ENCODE measurements around the gene GATM. TPM values are rescaled to one million over a fixed set of nuclear protein-coding genes. Genes with fewer than 3 reads are reported as not detected.

GATM gene
- total RNA-seq, 4 donors from 2014 or later = 334 to 564 (median 451) TPM

- H3K27ac ChIP-seq = peak overlapping the region in 1 of 4 donors; percentile 29
- no peaks in the 10 kb centered on the region for H3K9me3 ChIP-seq
- 75 to 76% methylated on average over 4 of the region's 4 CpGs for WGBS, 2 donors
- H3K27me3 ChIP-seq = no peaks in the 10 kb centered on the region
- peaks cover 0 to 25% (median 5%) of the 10 kb centered on the region in 4 donors for H3K4me1 ChIP-seq
- H3K36me3 ChIP-seq = no peaks in the 10 kb centered on the region
- TF ChIP-seq EP300 (IDR thresholded peaks at IDR 0.05) (no peak), CTCF (IDR thresholded peaks at IDR 0.05) (no peak), POLR2A (IDR thresholded peaks at IDR 0.05) (no peak)
- DNase-seq (ENCODE audit: low spot score in 2 of 2) = no peak
- no peak overlapping the region for H3K4me3 ChIP-seq
Observed at GRCh38 chr15:45395943-45396342, 17.6 kb upstream of the GATM start.

GRCh38 chr15:45394681-45395080 lies 16.3 kb upstream of the GATM start:
- no peaks in the 10 kb centered on the region for H3K27me3 ChIP-seq

GRCh38 chr15:45393851-45394250 lies 15.5 kb upstream of the GATM start:
- Histone ChIP-seq H3K4me1 (peaks cover 0 to 28% (median 14%) of the 10 kb centered on the region in 4 donors), H3K27ac (peak overlapping the region in 2 of 4 donors; percentile 32 to 61), H3K9me3 (no peaks in the 10 kb centered on the region), H3K27me3 (no peaks in the 10 kb centered on the region), H3K4me3 (no peak overlapping the region), H3K36me3 (no peaks in the 10 kb centered on the region)
- WGBS, 2 donors = 76 to 82% methylated on average over 3 of the region's 3 CpGs
- TF ChIP-seq EP300 (IDR thresholded peaks at IDR 0.05) (no peak), CTCF (IDR thresholded peaks at IDR 0.05) (no peak), POLR2A (IDR thresholded peaks at IDR 0.05) (no peak)
- no peak for DNase-seq (ENCODE audit: low spot score in 2 of 2)

More at GRCh38 chr15:45394681-45395080, 16.3 kb upstream of the GATM start:
- H3K9me3 ChIP-seq = no peaks in the 10 kb centered on the region
- 36 to 56% methylated on average over 2 of the region's 2 CpGs for WGBS, 2 donors
- no peaks in the 10 kb centered on the region for H3K36me3 ChIP-seq
- DNase-seq (ENCODE audit: low spot score in 2 of 2) = no peak
- no peak for TF ChIP-seq POLR2A (IDR thresholded peaks at IDR 0.05)
- TF ChIP-seq CTCF (IDR thresholded peaks at IDR 0.05) = no peak
- TF ChIP-seq EP300 (IDR thresholded peaks at IDR 0.05) = no peak
- no peak overlapping the region for H3K4me3 ChIP-seq
- H3K4me1 ChIP-seq = peaks cover 0 to 27% (median 8%) of the 10 kb centered on the region in 4 donors
- H3K27ac ChIP-seq = peak overlapping the region in 3 of 4 donors; percentile 32 to 61 (median 44)

GRCh38 chr15:45392584-45392855 lies 14.2 kb upstream of the GATM start:
- H3K36me3 ChIP-seq = no peaks in the 10 kb centered on the region
- H3K4me1 ChIP-seq = peaks cover 0 to 31% (median 15%) of the 10 kb centered on the region in 4 donors
- TF ChIP-seq EP300 (IDR thresholded peaks at IDR 0.05) = no peak
- TF ChIP-seq CTCF (IDR thresholded peaks at IDR 0.05) = no peak
- no peak for TF ChIP-seq POLR2A (IDR thresholded peaks at IDR 0.05)
- peak overlapping the region in 2 of 4 donors; percentile 58 to 70 for H3K27ac ChIP-seq
- H3K27me3 ChIP-seq = no peaks in the 10 kb centered on the region
- H3K9me3 ChIP-seq = no peaks in the 10 kb centered on the region
- no peak overlapping the region for H3K4me3 ChIP-seq
- DNase-seq (ENCODE audit: low spot score in 2 of 2) = no peak

GRCh38 chr15:45391746-45392583 lies 13.6 kb upstream of the GATM start:
- Histone ChIP-seq H3K4me3 (no peak overlapping the region), H3K27ac (peak overlapping the region in 2 of 4 donors; percentile 58 to 70), H3K9me3 (no peaks in the 10 kb centered on the region), H3K27me3 (no peaks in the 10 kb centered on the region), H3K4me1 (peaks cover 0 to 37% (median 18%) of the 10 kb centered on the region in 4 donors), H3K36me3 (no peaks in the 10 kb centered on the region)
- DNase-seq (ENCODE audit: low spot score in 2 of 2) = no peak
- TF ChIP-seq CTCF (IDR thresholded peaks at IDR 0.05) (no peak), POLR2A (IDR thresholded peaks at IDR 0.05) (no peak), EP300 (IDR thresholded peaks at IDR 0.05) (peak in 1 of 2 donors; percentile 62)
- 77 to 78% methylated on average over 7 of the region's 7 CpGs for WGBS, 2 donors
